HCT116 (cell line): ENCODE data around the gene FCER2. TPM values are rescaled to one million over a fixed set of nuclear protein-coding genes. Genes with fewer than 3 reads are reported as not detected.

Experiments
- ATAC-seq: fragments of 200-7000 bp; cut with Tn5 transposase; 2 replicates; pipeline ENCODE4 v1.9.1; 2020; ENCODE audit warnings: mild to moderate bottlenecking, moderate library complexity
- BruUV-seq: library from RNA; stranded (reverse); fragments of 400-500 nt; replicated peaks from 2 replicates; lab custom pipeline; 2021; lab: Mats Ljungman, UMichigan
- CTCF ChIA-PET: fragments of 300-600 bp; sonication (Branson Sonifier 250); formaldehyde crosslinking; loops from one replicate; lab custom pipeline; 2021; ENCODE audit warnings: antibody characterized with exemption; lab: Charles Lee
- POLR2A ChIA-PET: fragments of 300-600, 350-600 bp; sonication (Branson Sonifier 250); formaldehyde crosslinking; loops from one replicate; lab custom pipeline; 2021; ENCODE audit warnings: antibody characterized with exemption; lab: Charles Lee
- RAD21 ChIA-PET, 2 experiments: fragments of 300-600 bp; sonication (Branson Sonifier 250); formaldehyde crosslinking; loops; one replicate each; lab custom pipeline; 2023; ENCODE audit warnings: low total read pairs in 2 of 2; ENCODE audit not compliant: uncharacterized antibody in 2 of 2, unreplicated experiment in 2 of 2, low non-redundant PET in 1 of 2; lab: Charles Lee
- DNase-seq: peaks from one replicate; pipeline ENCODE4 v3.0.0-alpha.2; 2010; ENCODE audit warnings: low read depth, low spot score
- H2AFZ ChIP-seq: fragments of 200-600 bp; shearing (Covaris generic), sonication (generic); 2 replicates; pipeline ENCODE4 v1.6.1; 2017; ENCODE audit warnings: low read depth, mixed run types, mixed read lengths, antibody characterized with exemption, low read length; ENCODE audit not compliant: poor library complexity, severe bottlenecking
- H3K27ac ChIP-seq: 2 replicates; pipeline ENCODE4 v1.5.1; 2012; ENCODE audit warnings: low read depth, low read length
- H3K27me3 ChIP-seq: fragments of 200-600 bp; sonication (generic); 2 replicates; pipeline ENCODE4 v1.6.1; 2016; ENCODE audit warnings: mixed run types, low read length, mixed read lengths; ENCODE audit not compliant: insufficient read depth
- H3K36me3 ChIP-seq, 2 experiments: fragments of 200-500 bp in 1 of 2; fragments of 200-600 bp in 1 of 2; sonication (Bioruptor generic) in 1 of 2; sonication (generic) in 1 of 2; 2 replicates each; pipeline versions ENCODE4 v1.5.1 to v1.6.1; 2014 to 2016; ENCODE audit warnings: low read length in 2 of 2, inconsistent platforms in 1 of 2, mixed read lengths in 1 of 2, mixed run types in 1 of 2; ENCODE audit not compliant: insufficient read depth in 2 of 2, control insufficient read depth in 1 of 2
- H3K4me1 ChIP-seq, 2 experiments: fragments of 200-600 bp in 1 of 2; sonication (generic) in 1 of 2; 2 replicates each; pipeline versions ENCODE4 v1.5.1 to v1.6.1; 2012 to 2017; ENCODE audit warnings: low read length in 2 of 2, inconsistent platforms in 1 of 2, mild to moderate bottlenecking in 1 of 2, mixed read lengths in 1 of 2, mixed run types in 1 of 2, moderate library complexity in 1 of 2; ENCODE audit not compliant: insufficient read depth in 2 of 2, control insufficient read depth in 1 of 2
- H3K4me2 ChIP-seq: fragments of 200-600 bp; sonication (generic); 2 replicates; pipeline ENCODE4 v1.6.1; 2017; ENCODE audit warnings: mixed run types, low read length, mixed read lengths
- H3K4me3 ChIP-seq, 2 experiments: fragments of 200-600 bp in 1 of 2; sonication (generic) in 1 of 2; replicated peaks in 1 of 2; 2 replicates each; pipeline ENCODE4 v1.5.1; 2011 to 2016; ENCODE audit warnings: low read length in 2 of 2, control low read depth in 1 of 2, low read depth in 1 of 2, mild to moderate bottlenecking in 1 of 2, mixed read lengths in 1 of 2, mixed run types in 1 of 2
- H3K79me2 ChIP-seq: fragments of 200-600 bp; sonication (generic); 2 replicates; pipeline ENCODE4 v1.6.1; 2017; ENCODE audit warnings: mild to moderate bottlenecking, mixed run types, low read length, moderate library complexity, mixed read lengths; ENCODE audit not compliant: insufficient read depth
- H3K9ac ChIP-seq: fragments of 200-600 bp; sonication (generic); 2 replicates; pipeline ENCODE4 v1.6.1; 2016; ENCODE audit warnings: low read length, mixed read lengths
- H3K9me2 ChIP-seq: fragments of 200-600 bp; sonication (generic), shearing (Covaris generic); 2 replicates; pipeline ENCODE4 v1.6.1; 2017; ENCODE audit warnings: mixed run types, mild to moderate bottlenecking, moderate library complexity; ENCODE audit not compliant: insufficient read depth
- H3K9me3 ChIP-seq, 2 experiments: fragments of 200-500 bp in 1 of 2; fragments of 200-600 bp in 1 of 2; sonication (Bioruptor generic) in 1 of 2; sonication (generic) in 1 of 2; 2 replicates each; pipeline ENCODE4 v1.6.1; 2014 to 2017; ENCODE audit warnings: low read length in 2 of 2, mixed read lengths in 2 of 2, inconsistent platforms in 1 of 2, low read depth in 1 of 2, mild to moderate bottlenecking in 1 of 2, mixed run types in 1 of 2, moderate library complexity in 1 of 2; ENCODE audit not compliant: control insufficient read depth in 1 of 2, insufficient read depth in 1 of 2
- H4K20me1 ChIP-seq: fragments of 200-600 bp; sonication (generic), shearing (Covaris generic); 2 replicates; pipeline ENCODE4 v1.6.1; 2017; ENCODE audit warnings: mixed run types, mild to moderate bottlenecking, moderate library complexity; ENCODE audit not compliant: insufficient read depth
- CBX3 ChIP-seq: IDR thresholded peaks from 2 replicates; pipeline ENCODE4 v1.6.1; 2012; ENCODE audit warnings: low read depth
- EGR1 ChIP-seq: IDR thresholded peaks from 2 replicates; pipeline ENCODE4 v1.6.1; 2012; ENCODE audit warnings: low read depth
- ELF1 ChIP-seq: IDR thresholded peaks from 2 replicates; pipeline ENCODE4 v1.6.1; 2012; ENCODE audit warnings: low read depth, borderline replicate concordance
- EZH2 ChIP-seq: fragments of 200-600 bp; sonication (generic); IDR thresholded peaks from 2 replicates; pipeline ENCODE4 v1.6.1; 2017; ENCODE audit warnings: antibody characterized with exemption, mixed run types
- POLR2A ChIP-seq: IDR thresholded peaks from 2 replicates; pipeline ENCODE4 v1.7.0; 2011; ENCODE audit warnings: borderline replicate concordance; ENCODE audit not compliant: insufficient read depth, insufficient read length; ENCODE audit errors: extremely low read depth
- POLR2AphosphoS5 ChIP-seq: IDR thresholded peaks from 2 replicates; pipeline ENCODE4 v1.6.1; 2011; ENCODE audit warnings: mild to moderate bottlenecking, low read depth, low read length, moderate library complexity
- SRF ChIP-seq: IDR thresholded peaks from 2 replicates; pipeline ENCODE4 v1.6.1; 2012; ENCODE audit warnings: low read depth
- YY1 ChIP-seq: IDR thresholded peaks from 2 replicates; pipeline ENCODE4 v1.6.1; 2011; ENCODE audit warnings: low read length, low read depth, moderate library complexity, mild to moderate bottlenecking; ENCODE audit not compliant: insufficient replicate concordance; ENCODE audit errors: extremely low read depth
- intact Hi-C: fragments of 100-400 bp; cut with micrococcal nuclease; formaldehyde crosslinking; loops from 2 replicates; pipeline ENCODE4 v1.10.0; 2022
- total RNA-seq: library from RNA; stranded (reverse); gene quantifications from one replicate; pipeline ENCODE4 v1.2.1, GENCODE V29; 2021; ENCODE audit not compliant: unreplicated experiment
- TF ChIP-seq, protein P1 (sequence below): IDR thresholded peaks from 2 replicates; pipeline ENCODE4 v1.6.1; 2011; ENCODE audit warnings: mild to moderate bottlenecking, low read length, moderate library complexity; ENCODE audit not compliant: insufficient replicate concordance; ENCODE audit errors: extremely low read depth

Gene FCER2
- total RNA-seq, 1 experiment from 2014 or later, result 0.20 TPM

- ChIA-PET CTCF (interaction anchor here (2.3 kb wide), 1 partner anchor 11 kb away, joined by 12 read pairs; the partner anchor contains the start of gene TRAPPC5), POLR2A (no interaction called here), RAD21 (no interaction called here)
- intact Hi-C loops, result no loop called here
- Histone ChIP-seq H3K27ac (no peak overlapping the region), H3K9me3 (peaks cover 0 to 3% of the 10 kb centered on the region in 2 experiments; a peak in 1 of 4 replicates), H4K20me1 (no peaks in the 10 kb centered on the region), H2AFZ (no peak overlapping the region), H3K36me3 (no peaks in the 10 kb centered on the region)
- no TSS peak for BruUV-seq
- TF ChIP-seq, protein P1, sequence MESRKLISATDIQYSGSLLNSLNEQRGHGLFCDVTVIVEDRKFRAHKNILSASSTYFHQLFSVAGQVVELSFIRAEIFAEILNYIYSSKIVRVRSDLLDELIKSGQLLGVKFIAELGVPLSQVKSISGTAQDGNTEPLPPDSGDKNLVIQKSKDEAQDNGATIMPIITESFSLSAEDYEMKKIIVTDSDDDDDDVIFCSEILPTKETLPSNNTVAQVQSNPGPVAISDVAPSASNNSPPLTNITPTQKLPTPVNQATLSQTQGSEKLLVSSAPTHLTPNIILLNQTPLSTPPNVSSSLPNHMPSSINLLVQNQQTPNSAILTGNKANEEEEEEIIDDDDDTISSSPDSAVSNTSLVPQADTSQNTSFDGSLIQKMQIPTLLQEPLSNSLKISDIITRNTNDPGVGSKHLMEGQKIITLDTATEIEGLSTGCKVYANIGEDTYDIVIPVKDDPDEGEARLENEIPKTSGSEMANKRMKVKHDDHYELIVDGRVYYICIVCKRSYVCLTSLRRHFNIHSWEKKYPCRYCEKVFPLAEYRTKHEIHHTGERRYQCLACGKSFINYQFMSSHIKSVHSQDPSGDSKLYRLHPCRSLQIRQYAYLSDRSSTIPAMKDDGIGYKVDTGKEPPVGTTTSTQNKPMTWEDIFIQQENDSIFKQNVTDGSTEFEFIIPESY, result no peak
- no peak for TF ChIP-seq CBX3
- TF ChIP-seq YY1, result no peak
- no peak for TF ChIP-seq POLR2AphosphoS5
- TF ChIP-seq POLR2A, result no peak
- no peak for TF ChIP-seq EGR1
- no peak for TF ChIP-seq SRF
- TF ChIP-seq, all 23 proteins: peak for 0
- DNase-seq, result no peak
- no peak for ATAC-seq
- H3K4me2 ChIP-seq, result no peak overlapping the region
- H3K9me2 ChIP-seq, result no peaks in the 10 kb centered on the region
- H3K9ac ChIP-seq, result no peak overlapping the region
- peaks cover 3 to 10% of the 10 kb centered on the region in 2 experiments; a peak in 3 of 4 replicates for H3K4me1 ChIP-seq
- no peak overlapping the region for H3K4me3 ChIP-seq
- H3K27me3 ChIP-seq, result no peaks in the 10 kb centered on the region
- H3K79me2 ChIP-seq, result no peaks in the 10 kb centered on the region
These were observed 32.3 kb downstream of the FCER2 start for GRCh38 chr19:7669641-7670040.

GRCh38 chr19:7668842-7669241 lies 33.1 kb downstream of the FCER2 start, which contains the start of gene RETN:
TSS of gene RETN (plus strand) at chr19:7669049. CDS start at chr19:7669327, 278 bp downstream.
- no peak within 1 kb of the TSS for H3K4me3 ChIP-seq
- peaks cover 0 to 2% of the 10 kb centered on the region in 2 experiments; a peak in 2 of 4 replicates for H3K4me1 ChIP-seq
- H3K9ac ChIP-seq, result no peak within 1 kb of the TSS
- no peak within 1 kb of the TSS for H3K27ac ChIP-seq
- H3K79me2 ChIP-seq, result no peaks in the 10 kb centered on the region
- intact Hi-C loops, result no loop called here
- H3K4me2 ChIP-seq, result no peak within 1 kb of the TSS
- no peak within 1 kb of the TSS for H2AFZ ChIP-seq
- RAD21 ChIA-PET, result no interaction called here
- no peaks in the 10 kb centered on the region for H3K27me3 ChIP-seq
- no peak for TF ChIP-seq YY1
- TF ChIP-seq ELF1, result no peak
- no peak for TF ChIP-seq EGR1
- no peak for TF ChIP-seq EZH2
- TF ChIP-seq, all 23 proteins: peak for 0
- H3K9me3 ChIP-seq, result peaks cover 0 to 3% of the 10 kb centered on the region in 2 experiments; a peak in 1 of 4 replicates
- no peaks in the 10 kb centered on the region for H4K20me1 ChIP-seq
- H3K36me3 ChIP-seq, result no peaks in the 10 kb centered on the region
- BruUV-seq, result no TSS peak
- ChIA-PET POLR2A (no interaction called here), CTCF (interaction anchor here (0.7 to 2.3 kb wide), 2 partner anchors 12 to 16 kb away, joined by 3 to 12 read pairs; partner anchors contain the start of gene TRAPPC5)
- ATAC-seq (no peak), DNase-seq (no peak)
- H3K9me2 ChIP-seq, result no peaks in the 10 kb centered on the region
